ENCODE measurements around the gene BCAM. TPM values are rescaled to one million over a fixed set of nuclear protein-coding genes. Genes with fewer than 3 reads are reported as not detected.

Gene BCAM
- total RNA-seq, 1 experiment from 2014 or later = 78.7 TPM

DNA sequence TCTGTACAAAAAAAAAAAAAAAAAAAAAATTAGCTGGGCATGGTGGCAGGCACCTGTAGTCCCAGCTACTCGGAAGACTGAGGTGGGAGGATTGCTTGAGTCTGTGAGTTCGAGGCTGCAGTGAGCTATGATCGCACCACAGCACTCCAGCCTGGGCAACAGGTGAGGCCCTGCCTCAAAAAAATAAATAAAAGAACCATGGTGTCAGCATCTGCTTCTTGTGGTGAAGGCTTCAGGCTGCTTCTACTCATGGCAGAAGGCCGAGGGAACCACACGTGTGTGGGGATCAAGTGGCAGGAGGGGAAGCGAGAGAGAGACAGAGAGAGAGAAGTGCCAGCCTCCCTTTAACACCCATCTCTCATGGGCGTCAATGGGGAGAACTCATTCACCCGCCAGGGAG, 46.9 kb upstream of the BCAM start:
- H3K9me3 ChIP-seq (ENCODE audit: control insufficient read depth in 1 of 2, insufficient read depth in 1 of 2, low read depth in 1 of 2, low read length in 2 of 2) = no peaks in the 10 kb centered on the region
- CTCF ChIA-PET = interaction anchor here (1.8 kb wide), 1 partner anchor 38 kb away, joined by 6 read pairs; no protein-coding TSS in a partner anchor
- no peak overlapping the region for H3K27ac ChIP-seq (ENCODE audit: low read depth, low read length)
- TF ChIP-seq POLR2A (IDR thresholded peaks at IDR 0.05; ENCODE audit: borderline replicate concordance, extremely low read depth, insufficient read depth, insufficient read length) (no peak), TCF7L2 (IDR thresholded peaks at IDR 0.05; ENCODE audit: borderline replicate concordance, extremely low read depth, insufficient read depth, insufficient read length) (no peak), YY1 (IDR thresholded peaks at IDR 0.05; ENCODE audit: extremely low read depth, insufficient replicate concordance, low read depth, low read length) (no peak), JUND (IDR thresholded peaks at IDR 0.05) (no peak), EZH2phosphoT487 (IDR thresholded peaks at IDR 0.05; ENCODE audit: borderline replicate concordance) (no peak), EZH2 (IDR thresholded peaks at IDR 0.05) (no peak), SIN3A (IDR thresholded peaks at IDR 0.05; ENCODE audit: low read depth) (no peak), ZFX (IDR thresholded peaks at IDR 0.05) (no peak), RAD21 (IDR thresholded peaks at IDR 0.05; ENCODE audit: low read depth) (no peak), CEBPB (IDR thresholded peaks at IDR 0.05; ENCODE audit: low read depth) (no peak), ELF1 (IDR thresholded peaks at IDR 0.05; ENCODE audit: borderline replicate concordance, low read depth) (no peak), POLR2AphosphoS5 (IDR thresholded peaks at IDR 0.05; ENCODE audit: low read depth, low read length) (no peak), MAX (IDR thresholded peaks at IDR 0.05) (no peak), SRF (IDR thresholded peaks at IDR 0.05; ENCODE audit: low read depth) (no peak), FOSL1 (IDR thresholded peaks at IDR 0.05; ENCODE audit: low read depth) (no peak), EGR1 (IDR thresholded peaks at IDR 0.05; ENCODE audit: low read depth) (no peak), SP1 (IDR thresholded peaks at IDR 0.05; ENCODE audit: low read depth) (no peak), CTCF (IDR thresholded peaks at IDR 0.05 in 2 of 3, conservative IDR thresholded peaks at IDR 0.05 in 1 of 3; ENCODE audit: borderline replicate concordance in 1 of 3, insufficient read depth in 1 of 3, low read depth in 2 of 3, low read length in 2 of 3) (no peak)
- TF ChIP-seq, protein P1, sequence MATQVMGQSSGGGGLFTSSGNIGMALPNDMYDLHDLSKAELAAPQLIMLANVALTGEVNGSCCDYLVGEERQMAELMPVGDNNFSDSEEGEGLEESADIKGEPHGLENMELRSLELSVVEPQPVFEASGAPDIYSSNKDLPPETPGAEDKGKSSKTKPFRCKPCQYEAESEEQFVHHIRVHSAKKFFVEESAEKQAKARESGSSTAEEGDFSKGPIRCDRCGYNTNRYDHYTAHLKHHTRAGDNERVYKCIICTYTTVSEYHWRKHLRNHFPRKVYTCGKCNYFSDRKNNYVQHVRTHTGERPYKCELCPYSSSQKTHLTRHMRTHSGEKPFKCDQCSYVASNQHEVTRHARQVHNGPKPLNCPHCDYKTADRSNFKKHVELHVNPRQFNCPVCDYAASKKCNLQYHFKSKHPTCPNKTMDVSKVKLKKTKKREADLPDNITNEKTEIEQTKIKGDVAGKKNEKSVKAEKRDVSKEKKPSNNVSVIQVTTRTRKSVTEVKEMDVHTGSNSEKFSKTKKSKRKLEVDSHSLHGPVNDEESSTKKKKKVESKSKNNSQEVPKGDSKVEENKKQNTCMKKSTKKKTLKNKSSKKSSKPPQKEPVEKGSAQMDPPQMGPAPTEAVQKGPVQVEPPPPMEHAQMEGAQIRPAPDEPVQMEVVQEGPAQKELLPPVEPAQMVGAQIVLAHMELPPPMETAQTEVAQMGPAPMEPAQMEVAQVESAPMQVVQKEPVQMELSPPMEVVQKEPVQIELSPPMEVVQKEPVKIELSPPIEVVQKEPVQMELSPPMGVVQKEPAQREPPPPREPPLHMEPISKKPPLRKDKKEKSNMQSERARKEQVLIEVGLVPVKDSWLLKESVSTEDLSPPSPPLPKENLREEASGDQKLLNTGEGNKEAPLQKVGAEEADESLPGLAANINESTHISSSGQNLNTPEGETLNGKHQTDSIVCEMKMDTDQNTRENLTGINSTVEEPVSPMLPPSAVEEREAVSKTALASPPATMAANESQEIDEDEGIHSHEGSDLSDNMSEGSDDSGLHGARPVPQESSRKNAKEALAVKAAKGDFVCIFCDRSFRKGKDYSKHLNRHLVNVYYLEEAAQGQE (IDR thresholded peaks at IDR 0.05; ENCODE audit: low read depth) = no peak
- TF ChIP-seq, protein P2, sequence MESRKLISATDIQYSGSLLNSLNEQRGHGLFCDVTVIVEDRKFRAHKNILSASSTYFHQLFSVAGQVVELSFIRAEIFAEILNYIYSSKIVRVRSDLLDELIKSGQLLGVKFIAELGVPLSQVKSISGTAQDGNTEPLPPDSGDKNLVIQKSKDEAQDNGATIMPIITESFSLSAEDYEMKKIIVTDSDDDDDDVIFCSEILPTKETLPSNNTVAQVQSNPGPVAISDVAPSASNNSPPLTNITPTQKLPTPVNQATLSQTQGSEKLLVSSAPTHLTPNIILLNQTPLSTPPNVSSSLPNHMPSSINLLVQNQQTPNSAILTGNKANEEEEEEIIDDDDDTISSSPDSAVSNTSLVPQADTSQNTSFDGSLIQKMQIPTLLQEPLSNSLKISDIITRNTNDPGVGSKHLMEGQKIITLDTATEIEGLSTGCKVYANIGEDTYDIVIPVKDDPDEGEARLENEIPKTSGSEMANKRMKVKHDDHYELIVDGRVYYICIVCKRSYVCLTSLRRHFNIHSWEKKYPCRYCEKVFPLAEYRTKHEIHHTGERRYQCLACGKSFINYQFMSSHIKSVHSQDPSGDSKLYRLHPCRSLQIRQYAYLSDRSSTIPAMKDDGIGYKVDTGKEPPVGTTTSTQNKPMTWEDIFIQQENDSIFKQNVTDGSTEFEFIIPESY (IDR thresholded peaks at IDR 0.05; ENCODE audit: extremely low read depth, insufficient replicate concordance, low read length) = no peak
- RAD21 ChIA-PET (ENCODE audit: low non-redundant PET in 1 of 2, low total read pairs in 2 of 2, uncharacterized antibody in 2 of 2, unreplicated experiment in 2 of 2) = interaction anchor here in 1 of 2 experiments (0.6 kb wide), 1 partner anchor 27 kb away, joined by 5 read pairs; no protein-coding TSS in a partner anchor
- no peaks in the 10 kb centered on the region for H3K27me3 ChIP-seq (ENCODE audit: insufficient read depth, low read length)
- no peak for DNase-seq (ENCODE audit: low read depth, low spot score)
- intact Hi-C loops (cut with micrococcal nuclease) = no loop called here
- H4K20me1 ChIP-seq (ENCODE audit: insufficient read depth) = no peaks in the 10 kb centered on the region
- H3K36me3 ChIP-seq (ENCODE audit: control insufficient read depth in 1 of 2, insufficient read depth in 2 of 2, low read length in 2 of 2) = peaks cover 3 to 7% of the 10 kb centered on the region in 2 experiments; a peak in 2 of 4 replicates
- H2AFZ ChIP-seq (ENCODE audit: low read depth, low read length, poor library complexity, severe bottlenecking) = no peak overlapping the region
- no peaks in the 10 kb centered on the region for H3K9me2 ChIP-seq (ENCODE audit: insufficient read depth)
- no peak for ATAC-seq
- H3K4me1 ChIP-seq (ENCODE audit: control insufficient read depth in 1 of 2, insufficient read depth in 2 of 2, low read length in 2 of 2) = peaks cover 0 to 11% of the 10 kb centered on the region in 2 experiments; a peak in 2 of 4 replicates
- no peak overlapping the region for H3K9ac ChIP-seq (ENCODE audit: low read length)
- H3K4me3 ChIP-seq (replicated peaks in 1 of 2; ENCODE audit: low read depth in 1 of 2, low read length in 2 of 2) = no peak overlapping the region
- H3K79me2 ChIP-seq (ENCODE audit: insufficient read depth, low read length) = no peaks in the 10 kb centered on the region
- H3K4me2 ChIP-seq (ENCODE audit: low read length) = no peak overlapping the region
- POLR2A ChIA-PET = interaction anchor here (0.9 kb wide), 1 partner anchor 8 kb away, joined by 3 read pairs; no protein-coding TSS in a partner anchor
- BruUV-seq (replicated peaks) = no TSS peak

All from HCT116 (cell line).